HG03095 (cell line): Measurements from ENCODE around the gene EPHB1.
"Not testable (repeated sequence)": the region's sequence is repeated elsewhere in the genome, so short reads cannot be mapped to it uniquely, and the experiment has no call there.

Experiments used
- ATAC-seq: cut with Tn5 transposase; IDR thresholded peaks from one replicate; pipeline ENCODE4 v1.9.1; 2021; ENCODE audit warnings: moderate library complexity; ENCODE audit not compliant: unreplicated experiment

The EPHB1 gene

DNA sequence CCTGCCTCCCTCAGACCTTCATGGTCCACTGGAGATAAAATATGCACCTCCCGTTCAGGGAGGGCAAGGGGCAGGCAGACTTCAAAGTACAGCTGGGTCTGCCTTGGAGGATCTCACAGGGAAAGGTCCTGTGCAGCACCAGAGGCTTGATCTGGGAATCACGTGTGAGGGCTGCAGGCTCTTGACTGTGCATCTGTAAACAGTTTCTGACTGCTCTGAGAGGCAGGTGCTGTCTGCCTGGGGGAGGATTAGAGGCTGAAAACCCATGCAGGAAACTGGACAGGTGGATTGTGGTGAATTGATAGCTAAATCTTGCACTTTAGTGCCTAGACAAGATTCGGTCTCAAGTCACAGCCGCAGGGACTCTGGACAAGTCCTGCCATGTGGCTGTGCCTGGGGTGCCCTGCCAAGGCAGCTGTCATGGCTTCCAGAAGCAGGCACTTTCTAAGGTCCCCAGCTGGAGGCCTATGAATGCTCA is 239.3 kb downstream of the EPHB1 start:
- no peak for ATAC-seq

DNA sequence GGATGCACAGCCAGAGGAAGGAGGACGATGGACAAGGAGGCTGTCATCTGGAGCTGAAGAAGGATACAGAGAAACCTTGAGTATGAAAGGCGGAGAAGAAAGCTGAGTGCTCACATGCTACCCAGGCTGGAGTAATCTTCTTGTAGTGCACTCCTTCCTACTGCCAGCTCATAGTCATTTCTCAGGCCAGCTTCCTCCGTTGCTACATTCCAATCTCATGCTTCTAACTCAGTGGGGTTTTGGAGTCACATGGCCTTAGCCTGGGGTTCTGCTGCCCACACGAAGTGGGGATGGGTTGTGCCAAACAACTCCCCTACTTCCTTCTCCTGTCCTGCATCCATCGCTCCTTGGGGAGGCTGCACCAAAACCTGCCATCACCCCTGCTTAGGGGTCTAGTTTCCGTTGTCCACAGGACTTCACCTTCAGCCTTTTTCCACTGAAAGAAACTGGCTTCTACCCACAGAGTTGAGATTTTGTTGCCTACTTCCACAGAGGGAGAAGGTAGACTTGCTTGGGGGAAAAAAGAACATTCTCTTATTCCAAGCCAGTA is 239.9 kb downstream of the EPHB1 start:
- ATAC-seq: no peak

DNA sequence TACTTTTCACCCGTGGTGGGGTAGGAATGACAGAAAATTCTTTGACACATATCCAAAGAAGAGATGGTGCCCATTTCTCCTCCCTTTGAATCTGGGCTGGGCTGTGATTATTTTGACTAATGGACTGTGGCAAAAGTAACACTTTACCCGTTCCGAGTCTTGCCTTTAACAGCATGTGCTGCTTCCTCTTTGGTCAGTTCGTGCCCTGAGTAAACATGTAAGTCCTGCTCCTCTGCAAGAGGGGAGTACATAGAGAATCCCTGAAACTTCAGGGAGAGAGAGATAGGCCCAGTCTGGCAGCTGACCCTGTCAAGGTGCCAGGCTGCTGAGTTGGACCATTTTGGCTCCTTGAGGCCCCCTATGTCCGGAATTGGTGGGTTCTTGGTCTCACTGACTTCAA is 243.1 kb downstream of the EPHB1 start:
- ATAC-seq: no peak

DNA sequence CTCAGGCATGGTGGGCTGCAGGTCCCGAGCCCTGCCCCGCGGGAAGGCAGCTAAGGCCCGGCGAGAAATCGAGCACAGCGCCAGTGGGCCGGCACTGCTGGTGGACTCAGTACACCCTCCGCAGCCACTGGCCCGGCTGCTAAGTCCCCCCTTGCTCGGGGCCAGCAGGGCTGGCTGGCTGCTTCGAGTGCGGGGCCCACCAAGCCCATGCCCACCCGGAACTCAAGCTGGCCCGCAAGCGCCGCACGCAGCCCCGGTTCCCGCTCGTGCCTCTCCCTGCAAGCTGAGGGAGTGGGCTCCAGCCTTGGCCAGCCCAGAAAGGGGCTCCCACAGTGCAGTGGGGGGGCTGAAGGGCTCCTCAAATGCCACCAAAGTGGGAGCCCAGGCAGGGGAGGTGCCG is 244.5 kb downstream of the EPHB1 start:
- not testable (repeated sequence) for ATAC-seq

DNA sequence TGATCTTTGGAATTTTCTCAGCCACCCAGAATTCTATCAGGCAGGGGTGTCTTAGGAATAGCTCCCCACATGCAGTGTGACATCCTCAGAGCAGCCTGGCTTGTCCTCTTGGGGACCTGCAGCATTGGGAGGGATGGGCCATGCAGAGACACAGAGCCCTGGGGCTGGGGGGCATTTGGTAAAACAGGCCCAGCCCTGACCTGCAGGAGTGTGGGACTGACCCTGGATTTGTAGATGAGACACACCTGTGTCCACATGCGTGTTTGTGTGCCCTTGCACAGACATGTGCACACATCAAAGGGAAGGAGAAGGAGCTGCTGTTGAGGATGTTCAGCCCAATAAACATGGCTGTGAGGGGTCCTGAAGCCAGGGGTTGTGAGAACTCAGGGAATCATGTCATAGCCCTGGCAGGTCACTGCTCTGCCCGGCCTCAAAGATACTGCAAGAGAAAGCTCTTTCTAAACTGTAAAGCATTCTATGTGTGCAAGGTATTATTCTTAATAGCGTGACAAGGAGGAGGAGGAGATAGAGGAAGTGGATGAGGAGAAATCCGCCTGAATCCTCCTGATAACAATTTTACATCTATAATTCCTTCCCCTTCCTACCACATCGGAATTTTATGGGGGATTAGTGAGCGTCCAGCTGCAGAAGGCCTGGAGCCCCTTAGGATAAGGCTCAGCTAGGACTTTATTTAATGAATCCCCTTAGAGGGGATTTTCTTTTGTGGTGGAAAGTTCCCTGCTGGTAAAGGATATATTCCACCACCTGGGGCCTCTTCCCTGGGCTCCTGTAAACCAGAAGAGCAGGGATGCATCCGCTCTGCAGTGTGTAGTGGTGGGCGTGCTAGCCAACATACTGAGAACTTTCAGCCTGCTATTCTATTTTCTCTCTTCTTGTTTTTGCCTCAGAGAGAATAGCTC is 245.5 kb downstream of the EPHB1 start:
- ATAC-seq: no peak

DNA sequence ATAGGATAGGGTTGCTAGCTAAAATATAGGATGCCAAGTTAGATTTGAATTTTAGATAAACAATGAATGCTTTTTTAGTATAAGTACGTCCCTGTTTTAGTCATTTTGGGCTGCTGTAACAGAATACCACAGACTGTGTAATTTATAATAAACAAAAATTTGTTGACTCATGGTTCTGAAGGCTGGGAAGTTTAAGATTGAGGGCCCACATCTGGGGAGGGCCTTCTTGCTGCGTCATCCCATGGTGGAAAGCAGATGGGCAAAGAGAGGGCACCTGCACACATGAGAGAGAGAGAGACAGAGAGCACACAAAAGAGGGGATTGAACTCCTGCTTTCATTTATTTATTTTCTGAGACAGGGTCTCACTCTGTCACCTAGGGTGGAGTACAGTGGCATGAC is 246.5 kb downstream of the EPHB1 start:
- ATAC-seq: no peak

DNA sequence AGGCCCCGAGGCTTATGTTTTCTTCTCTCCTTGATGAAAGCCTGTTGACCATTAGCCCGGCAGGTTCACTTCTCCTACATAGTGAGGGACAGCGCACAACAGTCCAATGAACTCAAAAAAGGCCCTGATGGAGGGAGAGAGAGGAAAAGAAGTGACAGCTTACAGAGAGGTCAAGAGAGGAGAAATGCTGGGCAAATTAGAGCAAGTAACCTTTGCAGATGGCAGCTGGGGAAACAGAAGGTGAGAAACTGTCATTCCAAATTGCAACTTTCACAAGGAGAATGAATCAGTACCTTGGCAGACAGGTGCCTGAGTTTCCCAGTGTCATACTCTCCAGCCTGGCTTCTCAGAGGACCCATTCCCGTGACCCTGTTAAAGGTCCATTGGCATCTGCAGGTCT is 252.0 kb downstream of the EPHB1 start:
- ATAC-seq: no peak

DNA sequence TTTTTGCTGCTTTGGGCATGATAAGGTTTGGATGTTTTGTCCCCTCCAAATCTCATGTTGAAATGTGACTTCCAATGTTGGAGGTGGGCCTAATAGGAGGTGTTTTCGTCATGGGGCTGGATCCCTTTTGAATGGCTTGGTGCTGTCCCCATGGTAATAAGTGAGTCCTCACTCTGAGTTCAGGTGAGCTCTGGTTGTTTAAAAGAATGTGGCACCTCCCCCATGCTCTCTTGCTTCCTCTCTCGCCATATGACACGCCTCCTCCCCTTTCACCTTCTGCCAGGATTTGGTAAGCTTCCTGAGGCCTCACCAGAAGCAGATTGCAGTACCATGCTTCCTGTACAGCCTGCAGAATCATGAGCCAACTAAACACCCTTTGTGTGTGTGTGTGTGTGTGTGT is 255.5 kb downstream of the EPHB1 start:
- ATAC-seq: no peak

DNA sequence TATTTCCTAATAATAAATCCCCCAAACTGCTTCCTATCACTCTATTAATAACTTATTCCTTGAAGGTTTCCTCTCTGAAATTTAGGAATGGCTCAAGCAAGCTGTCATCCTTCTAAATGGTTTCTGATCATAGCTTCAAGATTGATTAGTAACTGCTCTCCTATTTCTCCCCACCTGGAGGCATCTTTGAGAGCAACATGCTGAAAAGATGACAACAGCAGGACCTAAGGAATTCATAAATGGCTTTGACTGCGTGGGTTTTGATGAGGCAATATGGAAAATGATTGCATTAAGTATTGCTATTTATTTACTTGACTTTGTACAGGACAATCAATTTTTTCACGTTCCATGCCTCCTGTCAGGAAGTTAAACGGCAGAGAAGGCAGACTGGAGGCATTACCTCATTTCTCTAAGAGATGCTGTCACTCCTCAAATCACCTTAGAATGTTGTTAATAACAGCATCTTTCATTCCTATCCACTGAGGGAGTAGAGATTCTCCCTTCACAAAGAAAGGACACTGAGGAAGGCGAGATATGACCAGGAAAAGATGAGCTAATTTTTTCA is 256.4 kb downstream of the EPHB1 start:
- no peak for ATAC-seq

DNA sequence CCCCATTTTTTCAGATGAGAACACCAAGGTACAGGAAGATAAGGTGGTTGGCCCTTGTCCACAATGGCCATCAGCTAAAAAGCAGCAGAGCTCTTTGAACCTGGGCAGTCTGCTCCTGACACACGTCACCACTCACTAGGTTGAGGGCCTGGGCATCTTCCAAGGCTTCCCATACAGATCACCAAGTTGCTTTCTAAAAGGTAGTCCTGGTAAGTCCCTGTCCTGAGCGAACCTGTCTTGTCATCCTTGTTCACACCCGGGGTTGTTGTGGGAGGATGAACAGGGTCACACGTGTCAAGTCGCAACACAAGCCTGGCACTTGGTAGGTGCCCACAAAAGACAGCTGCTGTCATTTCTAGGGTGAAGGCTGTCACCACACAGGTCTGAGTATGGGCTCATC is 260.4 kb downstream of the EPHB1 start:
- no peak for ATAC-seq

DNA sequence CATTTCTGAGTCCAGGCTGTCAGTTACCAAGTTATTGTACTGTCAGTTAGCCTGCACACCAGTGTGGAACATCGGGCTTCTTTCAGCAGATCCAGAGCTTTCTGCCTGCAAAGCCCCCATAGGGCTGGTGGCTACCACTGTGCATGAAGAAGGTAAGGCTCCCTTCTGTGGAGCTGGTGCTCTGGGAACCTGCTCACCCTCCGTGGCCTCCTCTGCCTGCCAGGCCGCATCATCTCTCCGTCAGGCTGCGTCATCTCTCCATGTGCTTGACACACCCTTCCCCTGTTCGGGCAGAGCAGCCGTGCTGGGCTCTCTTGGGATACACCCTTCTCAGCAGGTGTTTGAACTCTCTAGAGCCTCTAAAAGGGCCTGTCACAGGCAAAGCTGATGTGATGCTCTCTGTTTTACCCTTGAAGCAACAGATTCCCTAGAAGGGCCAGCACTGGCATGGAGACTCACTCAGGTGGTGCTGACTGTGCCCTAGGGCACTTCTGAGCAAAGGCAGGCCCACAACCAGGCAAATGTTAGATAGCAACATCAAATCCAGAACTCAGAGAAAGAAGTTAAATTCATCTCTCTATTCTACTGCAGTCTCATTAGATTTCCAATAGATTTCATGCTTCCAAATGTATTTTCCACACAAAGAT is 261.1 kb downstream of the EPHB1 start:
- no peak for ATAC-seq

DNA sequence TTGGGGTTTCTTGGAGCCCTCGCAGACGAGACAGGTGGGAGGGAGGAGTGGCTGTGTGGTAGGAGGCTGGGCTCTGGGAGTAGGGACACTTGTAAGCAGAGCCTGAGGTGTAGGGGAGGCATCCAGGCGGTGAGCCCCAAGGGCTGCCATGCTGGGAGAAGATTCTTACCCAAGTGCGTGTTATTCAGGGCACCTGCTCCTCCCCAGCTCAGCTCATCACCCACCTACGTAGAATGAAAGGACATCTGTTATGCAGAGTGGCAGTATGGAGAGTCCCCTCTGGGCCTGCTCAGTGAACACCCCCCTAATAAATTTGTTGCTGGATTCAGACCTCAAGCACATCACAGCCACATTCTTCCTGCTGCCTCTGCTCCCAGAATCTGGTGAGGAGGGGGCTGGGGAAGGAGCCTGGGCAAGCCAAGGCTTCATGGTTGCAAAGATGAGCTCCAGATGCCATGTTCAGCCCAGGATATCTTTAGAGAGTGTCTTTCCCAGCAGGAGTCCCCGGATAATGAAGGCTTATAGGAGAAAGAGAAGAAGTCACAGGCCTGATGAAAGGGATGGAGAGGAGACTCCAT is 261.8 kb downstream of the EPHB1 start:
- ATAC-seq: no peak

DNA sequence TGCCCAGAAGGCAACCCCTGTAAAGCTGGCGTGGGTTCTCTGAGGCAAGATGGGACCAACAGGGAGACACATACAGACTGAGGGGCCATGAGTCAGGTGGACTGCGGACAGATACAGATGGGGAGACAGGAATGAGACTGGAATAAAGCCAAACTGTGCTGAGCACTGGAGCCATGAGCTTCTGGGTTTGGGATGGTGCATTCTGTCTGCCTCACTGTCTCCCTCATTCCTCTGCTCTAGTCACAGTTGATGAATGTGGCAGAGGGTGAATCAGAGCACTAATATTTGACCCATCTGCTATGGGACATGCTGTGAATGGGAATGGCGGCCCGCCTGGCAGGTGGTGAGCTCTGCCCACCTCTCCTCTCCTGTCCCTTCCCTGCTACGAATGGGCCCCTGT is 262.9 kb downstream of the EPHB1 start:
- ATAC-seq: no peak

DNA sequence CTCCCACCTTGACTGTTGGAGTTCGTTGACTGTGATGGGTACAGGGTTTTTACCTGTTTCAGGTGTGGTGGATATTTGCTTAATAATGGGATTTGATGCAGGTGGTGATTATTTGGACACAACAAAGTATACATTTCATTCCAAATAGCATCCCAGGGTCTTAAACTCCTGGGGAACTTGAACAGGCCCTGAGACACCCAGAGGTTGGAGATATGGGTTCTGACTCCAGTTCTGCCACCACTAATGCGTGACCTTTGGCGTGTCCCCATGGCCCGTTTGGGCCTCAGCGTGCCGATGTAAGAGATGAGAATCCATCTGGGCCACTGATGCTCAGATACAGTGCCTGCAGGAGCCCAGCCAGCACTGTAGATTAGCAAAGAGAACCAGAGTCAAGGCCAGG is 264.5 kb downstream of the EPHB1 start:
- ATAC-seq: no peak

DNA sequence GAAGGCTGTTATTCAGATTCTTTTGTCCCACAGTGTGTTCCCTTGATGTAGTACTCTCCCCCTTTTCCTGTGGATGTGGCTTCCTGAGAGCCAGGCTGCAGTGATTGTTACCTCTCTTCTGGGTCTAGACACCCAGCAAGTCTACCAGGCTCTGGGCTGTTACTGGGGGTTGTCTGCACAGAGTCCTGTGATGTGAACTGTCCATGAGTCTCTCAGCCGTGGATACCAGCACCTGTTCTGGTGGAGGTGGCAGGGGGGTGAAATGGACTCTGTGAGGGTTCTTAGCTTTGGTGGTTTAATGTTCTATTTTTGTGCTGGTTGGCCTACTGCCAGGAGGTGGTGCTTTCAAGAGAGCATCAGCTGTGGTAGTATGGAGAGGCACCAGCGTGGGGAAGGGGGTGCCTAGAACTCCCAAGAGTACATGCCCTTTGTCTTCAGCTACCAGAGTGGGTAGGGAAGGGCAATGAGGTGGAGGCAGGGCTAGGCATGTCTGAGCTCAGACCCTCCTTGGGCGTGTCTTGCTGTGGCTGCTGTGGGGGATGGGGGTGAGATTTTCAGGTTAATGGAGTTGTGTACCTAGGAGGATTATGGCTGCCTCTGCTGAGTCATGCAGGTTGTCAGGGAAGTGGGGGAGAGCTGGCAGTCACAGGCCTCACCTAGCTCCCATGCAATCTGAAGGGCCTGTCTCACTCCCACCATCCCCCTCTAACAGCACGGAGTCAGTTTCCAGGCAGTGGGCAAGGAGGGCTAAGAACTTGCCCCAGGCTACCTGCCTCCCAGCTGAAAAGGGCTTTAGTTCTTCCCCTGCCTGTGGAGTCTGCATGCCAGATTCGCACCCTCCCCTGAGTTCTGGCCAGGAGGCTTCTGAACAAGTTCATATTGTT is 272.0 kb downstream of the EPHB1 start:
- ATAC-seq: not testable (repeated sequence)

DNA sequence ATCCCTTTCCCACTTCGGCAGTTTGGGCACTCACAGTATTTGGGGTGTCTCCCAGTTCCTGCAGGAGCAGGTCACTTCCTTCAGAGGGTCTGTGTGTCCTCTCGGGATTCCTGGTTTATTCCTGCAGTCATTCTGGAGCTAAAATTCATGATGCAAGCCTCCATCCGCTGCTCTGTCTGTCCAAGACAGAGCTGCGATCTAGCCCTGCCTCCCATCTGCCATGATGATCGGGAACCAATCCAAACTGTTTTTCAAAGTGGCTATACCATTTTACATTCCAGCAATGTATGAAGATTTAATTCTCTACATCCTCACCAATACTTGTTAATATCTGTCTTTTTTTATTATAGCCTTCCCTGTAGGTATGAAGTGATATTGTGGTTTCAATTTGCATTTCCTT is 273.0 kb downstream of the EPHB1 start:
- ATAC-seq: no peak

DNA sequence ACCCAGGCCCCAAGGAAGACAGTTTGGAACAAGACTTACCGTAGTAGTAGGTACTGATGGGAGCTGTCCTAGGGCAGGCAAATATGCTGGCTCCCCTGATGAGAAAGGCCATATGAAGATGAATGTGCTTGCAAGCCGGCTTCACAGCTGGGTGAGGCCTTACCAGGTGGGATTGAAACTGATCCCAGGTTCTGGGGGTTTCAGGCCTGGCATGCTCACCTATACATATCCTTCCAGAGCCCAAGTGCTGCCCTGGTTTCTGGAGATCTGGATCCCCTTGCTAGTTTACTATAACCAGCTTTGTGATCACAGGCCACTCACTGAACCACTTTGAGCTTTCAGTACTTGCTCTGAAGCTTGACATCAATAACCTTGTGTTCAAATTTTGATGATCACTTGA is 274.3 kb downstream of the EPHB1 start:
- ATAC-seq: no peak

DNA sequence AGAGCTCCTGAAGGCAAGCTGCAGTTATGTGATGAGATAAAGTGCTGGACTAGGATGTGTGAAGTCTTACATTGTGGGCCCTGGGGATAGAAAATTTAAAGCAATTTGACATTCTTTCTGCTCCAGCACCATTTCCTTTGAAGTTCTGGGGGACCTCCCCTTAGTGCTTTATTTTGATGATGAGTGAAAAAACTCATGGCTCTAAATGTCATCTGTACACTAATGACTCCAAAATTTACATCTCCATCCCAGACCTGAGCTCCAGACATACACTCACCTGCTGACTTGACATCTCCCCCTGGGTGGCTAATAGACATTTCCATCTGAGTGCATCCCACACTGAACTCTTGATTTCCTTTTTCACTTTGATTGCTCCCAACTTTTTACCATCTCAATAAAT is 276.4 kb downstream of the EPHB1 start:
- ATAC-seq: no peak

DNA sequence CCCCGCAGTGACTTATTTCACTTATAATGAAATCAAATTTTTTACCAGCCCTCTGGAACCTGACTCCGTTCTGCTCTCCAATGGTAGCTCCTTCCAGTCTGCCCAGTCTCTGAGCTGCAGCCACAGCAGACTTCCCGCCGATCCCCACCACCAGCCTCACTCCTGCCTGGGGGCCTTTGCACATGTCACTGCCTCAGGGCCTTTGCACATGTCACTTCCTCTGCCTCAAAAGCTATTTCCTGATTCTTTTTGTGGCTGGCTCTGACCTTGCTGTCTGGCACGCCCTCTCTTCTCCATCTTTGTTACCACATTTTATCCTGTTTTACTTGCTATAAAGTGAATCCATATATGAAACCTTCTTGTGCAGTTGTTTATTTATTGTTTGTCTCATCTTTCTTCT is 277.4 kb downstream of the EPHB1 start:
- ATAC-seq: no peak

DNA sequence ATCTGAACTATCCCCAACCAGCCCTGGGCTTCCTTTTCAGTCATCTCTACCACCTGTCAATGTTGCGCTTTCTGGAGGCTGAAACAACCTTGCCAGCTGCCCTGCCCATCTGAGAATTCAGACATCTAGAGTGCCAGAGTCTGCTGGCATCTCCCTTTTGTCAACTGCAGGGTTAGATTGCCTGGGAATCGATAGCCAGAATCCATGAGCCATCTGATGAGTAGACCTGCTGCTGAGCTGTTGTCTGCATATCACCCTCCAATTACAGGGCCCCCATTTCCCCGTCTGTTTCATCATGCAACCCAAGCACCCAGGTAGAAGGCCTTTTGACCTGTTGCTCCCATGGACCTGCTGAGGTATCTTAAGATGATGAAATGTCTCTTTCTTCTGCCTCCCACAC is 280.1 kb downstream of the EPHB1 start:
- no peak for ATAC-seq
